ENCODE results near the gene TMEM106C.
"Not testable (repeated sequence)": the region's sequence is repeated elsewhere in the genome, so short reads cannot be mapped to it uniquely, and the experiment has no call there.

The TMEM106C gene

DNA sequence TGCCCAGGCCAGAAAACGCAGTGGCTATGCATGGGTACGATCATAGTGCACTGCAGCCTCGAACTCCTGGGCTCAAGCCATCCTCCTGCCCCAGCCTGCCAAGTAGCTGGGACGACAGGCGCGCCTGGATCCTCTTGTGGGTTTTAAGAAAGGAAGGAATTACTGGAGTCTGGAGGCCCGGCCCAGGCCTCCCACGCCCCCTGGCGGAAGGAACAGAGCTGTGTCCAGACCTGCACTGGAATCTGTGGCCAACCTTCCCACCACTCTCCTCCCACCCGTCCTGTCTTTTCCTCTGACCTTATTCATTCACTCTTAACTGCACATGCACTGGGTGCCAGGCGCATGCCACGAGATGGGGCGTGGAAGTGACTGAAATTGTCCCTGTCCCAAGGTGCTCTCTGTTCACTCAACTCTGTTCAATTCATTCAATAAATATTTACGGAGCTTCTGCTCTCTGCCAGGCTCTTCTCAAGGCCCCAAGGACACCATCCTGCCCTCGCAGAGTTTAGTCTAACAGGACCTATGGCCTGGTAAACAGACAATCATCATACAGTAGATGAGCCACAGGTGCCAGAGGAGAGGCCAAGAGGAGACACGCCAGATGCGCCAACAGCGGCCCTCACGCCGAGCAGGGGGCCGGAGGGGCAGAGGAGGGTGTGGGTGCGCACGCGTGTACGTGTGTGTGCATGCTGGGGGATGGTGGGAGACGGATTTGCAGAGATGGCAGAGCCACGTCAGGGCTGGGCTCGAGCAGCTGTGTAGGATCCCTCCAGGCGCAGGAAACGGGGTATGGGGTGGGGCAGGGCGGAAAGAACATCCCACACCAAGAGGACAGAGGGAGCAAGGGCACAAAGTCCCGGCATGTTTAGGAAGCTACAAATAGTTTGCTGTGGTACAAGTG is 13.7 kb upstream of the TMEM106C start:
- DNase-seq: peak; percentile 48

DNA sequence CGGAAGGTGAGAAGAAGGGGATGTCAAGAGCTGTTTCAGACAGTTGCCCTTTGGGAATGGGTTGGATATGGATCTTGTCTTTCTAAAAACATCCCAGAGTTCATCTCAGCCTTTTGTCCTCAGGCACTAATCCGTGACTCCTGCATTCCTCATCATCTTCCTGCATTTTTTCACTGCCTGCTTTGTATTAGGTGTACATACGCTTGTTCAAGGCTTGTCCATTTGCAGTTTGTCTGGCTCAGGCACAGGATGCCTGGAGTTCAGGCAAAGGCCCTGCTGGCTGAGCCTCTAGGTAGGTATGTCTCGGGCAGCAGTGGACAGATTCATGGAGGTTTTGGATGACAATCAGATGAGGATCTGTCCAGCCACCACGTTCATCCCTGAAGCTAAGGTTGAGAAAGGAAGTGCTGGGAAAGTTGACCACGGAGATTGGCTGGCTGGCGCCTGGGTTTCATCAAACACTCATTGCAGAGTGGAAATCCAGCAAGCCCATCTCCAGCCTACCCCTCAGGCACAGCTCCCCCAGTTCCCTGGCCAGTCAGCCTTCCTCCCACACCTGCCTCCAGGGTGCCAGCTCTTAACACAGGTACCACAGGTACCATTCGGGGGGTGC is 12.4 kb upstream of the TMEM106C start:
- no peak for DNase-seq

DNA sequence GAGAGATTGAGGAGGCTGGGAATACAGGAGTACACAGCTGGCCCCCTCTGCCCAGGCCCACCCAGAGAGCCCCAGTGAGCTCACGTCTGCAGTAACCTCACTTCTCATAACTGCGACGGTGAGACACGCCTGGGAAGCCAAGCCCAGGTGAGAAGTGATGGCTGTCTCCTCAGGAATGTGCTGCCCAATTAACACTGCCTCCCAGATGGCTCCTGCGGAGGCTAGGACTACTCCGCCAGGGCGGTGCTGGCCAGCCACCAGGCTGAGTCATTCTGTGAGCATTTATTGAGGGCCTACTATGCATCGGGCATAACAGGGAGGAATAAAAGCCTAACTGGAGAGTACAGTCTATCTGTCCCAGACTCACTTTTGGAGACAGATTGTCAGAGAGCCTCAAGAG is 9.3 kb upstream of the TMEM106C start:
- no peak for DNase-seq

DNA sequence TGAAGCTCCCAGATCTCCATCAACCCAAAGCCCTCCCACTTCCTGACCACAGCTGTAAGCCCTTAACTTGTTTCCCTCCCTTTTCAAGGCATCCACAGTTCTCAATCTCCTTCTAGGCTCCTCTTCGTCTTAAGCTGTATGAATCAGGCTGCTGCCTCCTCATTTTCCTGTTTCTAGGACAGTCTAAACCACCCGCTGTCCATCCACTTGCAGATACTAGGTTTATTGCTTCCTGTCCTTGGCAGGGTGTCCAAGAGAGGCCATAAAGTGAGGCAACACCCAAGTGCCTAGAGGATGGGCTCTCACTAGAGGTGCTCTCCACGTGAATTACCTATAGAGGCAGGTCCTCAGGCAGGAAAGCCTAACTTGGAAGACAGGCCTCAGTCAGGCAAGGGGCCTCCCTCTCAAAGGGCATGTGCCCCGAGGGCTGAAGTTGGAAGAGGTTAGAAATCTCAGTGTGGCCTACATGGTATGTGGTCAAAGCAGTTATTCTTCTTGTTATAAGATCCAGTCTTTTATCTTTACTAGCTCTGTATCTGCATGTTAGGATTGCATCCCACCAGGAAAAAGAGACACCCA is 8.8 kb upstream of the TMEM106C start:
- DNase-seq: no peak

DNA sequence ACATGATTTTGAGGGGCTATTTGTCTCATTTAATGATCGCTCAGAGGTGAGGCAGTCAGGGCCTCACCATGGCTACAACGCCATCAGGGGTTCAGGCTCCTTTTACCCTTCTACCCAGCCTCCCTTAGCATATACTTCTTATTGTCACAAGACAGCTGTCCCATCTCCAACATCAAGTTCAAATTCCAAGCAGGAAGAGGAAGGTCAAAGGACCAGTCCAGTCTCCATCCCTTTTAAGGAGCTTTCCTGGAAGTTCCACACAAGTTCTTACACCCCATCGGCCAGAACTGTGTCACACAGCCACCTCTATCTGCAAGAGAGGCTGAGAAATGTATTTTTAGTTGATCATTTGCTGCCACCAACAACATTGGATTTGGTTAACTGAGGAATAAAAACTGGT is 8.3 kb upstream of the TMEM106C start:
- DNase-seq: no peak

DNA sequence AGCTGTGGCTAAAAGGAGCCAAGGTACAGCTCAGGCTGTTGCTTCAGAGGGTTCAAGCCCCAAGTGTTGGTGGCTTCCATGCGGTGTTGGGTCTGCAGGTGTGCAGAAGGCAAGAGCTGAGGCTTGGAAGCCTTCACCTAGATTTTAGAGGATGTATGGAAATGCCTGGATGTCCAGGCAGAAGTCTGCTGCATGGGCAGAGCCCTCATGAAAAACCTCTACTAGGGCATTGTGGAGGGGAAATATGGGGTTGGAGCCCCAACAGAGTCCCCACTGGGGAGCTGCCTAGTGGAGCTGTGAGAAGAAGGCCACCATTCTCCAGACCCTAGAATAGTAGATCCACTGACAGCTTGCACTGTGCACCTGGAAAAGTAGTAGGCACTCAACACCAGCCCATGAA is 5.7 kb upstream of the TMEM106C start:
- DNase-seq: not testable (repeated sequence)

- DNase-seq: no peak
Measured at GRCh38 chr12:47962198-47962597, 1.2 kb upstream of the TMEM106C start.

DNA sequence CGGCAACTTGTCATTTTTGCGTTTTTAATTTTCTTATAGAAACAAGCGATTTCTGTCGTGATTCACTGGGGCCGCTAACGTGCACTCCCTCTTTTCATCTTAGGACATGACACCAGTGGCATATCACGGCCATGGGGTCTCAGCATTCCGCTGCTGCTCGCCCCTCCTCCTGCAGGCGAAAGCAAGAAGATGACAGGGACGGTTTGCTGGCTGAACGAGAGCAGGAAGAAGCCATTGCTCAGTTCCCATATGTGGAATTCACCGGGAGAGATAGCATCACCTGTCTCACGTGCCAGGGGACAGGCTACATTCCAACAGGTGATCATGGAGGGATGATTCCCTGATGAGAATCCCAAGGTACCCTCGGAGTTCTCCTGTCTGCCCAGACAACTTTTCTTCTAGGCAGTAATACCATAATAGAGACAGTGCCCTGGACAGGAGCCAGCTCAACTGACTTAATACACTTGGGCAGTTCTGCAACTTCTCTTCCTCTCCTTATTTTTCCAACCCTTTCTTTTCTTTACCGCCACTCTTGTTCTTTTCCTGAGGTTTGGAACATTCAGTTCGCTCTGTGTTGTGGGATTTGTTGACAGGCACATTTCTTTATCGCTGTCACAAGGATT is 821 bp downstream of the TMEM106C start:
- no peak for DNase-seq

- DNase-seq: no peak
Measured at GRCh38 chr12:47965581-47965980, 2.2 kb downstream of the TMEM106C start.

GRCh38 chr12:47967461-47968321 is 4.3 kb downstream of the TMEM106C start:
- no peak for DNase-seq

DNA sequence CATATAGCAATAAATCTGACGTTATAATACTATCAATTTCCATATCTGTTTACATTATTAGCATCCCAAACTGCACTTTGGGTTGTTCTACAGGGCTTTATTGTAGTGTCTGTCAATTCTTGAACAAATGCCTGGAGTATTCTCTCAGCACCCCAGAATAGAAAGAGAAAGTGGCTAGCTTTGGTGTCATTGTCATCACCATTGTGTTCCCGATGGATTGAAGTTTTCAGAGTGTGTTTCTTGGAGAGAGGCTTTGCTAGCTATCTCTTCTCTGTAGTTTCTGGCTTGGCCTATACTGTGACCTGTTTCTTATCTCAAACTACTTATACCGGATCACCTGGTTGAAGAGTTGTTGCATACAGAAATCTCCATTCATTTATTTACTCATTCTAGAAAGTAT is 6.4 kb downstream of the TMEM106C start:
- no peak for DNase-seq

GRCh38 chr12:47970843-47971242 is 7.4 kb downstream of the TMEM106C start:
- no peak for DNase-seq

DNA sequence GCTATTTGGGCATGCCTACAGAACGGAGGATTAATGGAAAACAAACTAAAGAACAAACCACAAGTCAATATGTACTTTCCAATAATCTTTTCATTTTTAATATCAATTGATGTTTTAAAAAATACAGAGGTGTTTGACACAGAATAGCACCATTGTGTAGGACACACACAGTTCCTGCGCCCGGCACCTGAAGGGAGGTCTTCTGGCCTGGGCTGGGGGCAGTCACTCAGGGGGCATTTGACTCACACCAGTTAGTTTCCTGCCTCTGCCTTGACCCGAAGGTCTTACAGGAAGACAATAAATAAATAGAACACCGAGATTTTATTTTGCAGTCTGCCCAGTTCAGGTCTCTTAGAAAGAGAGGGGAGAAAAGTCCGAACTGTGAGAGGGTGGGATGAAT is 9.5 kb downstream of the TMEM106C start:
- no peak for DNase-seq

DNA sequence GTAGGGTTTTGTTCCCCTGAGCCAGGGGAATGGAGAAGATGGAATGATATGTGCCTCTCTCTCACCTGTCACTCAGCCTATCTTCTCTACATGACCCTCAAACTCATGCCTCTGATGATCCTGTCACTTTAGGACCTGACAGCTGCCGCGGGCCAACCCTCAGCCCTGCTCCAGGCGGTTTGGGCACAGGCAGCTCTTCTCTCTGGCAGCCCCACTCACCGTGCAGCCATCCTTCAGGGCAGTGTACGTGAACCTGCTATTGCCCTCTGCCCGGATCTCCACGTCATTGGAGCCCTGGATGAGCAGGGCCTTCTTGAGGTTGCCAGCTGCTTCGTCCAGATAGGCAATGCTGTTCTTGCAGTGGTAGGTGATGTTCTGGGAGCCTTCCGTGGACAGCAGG is 10.5 kb downstream of the TMEM106C start:
- DNase-seq: no peak

DNA sequence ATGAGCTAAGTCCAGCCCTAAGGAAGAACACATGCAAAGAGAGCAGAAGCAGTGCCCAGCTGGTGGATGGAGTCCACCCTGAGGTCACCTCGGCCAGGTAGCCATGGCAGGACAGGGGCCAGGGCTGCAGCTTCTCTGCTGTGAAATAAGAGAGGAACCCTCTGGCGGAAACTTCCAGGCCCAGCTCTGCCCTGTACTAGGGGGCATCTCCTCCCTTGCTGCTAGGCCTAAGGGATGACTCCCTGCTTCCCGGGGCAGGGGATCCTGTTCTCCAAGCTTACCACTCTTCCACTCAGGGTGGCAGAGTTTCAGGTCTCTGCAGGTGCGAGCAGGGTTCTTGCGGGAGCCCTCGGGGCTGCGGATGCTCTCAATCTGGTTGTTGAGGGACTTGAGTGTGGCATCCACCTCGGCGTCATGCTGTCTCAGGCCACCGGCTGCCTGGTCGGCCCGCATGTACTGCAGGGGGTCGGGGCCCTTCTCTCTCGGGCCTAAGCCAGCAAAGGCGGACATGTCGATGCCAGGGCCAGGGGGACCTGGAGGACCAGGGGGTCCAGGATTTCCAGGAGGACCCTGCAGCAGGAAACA is 11.7 kb downstream of the TMEM106C start:
- no peak for DNase-seq

DNA sequence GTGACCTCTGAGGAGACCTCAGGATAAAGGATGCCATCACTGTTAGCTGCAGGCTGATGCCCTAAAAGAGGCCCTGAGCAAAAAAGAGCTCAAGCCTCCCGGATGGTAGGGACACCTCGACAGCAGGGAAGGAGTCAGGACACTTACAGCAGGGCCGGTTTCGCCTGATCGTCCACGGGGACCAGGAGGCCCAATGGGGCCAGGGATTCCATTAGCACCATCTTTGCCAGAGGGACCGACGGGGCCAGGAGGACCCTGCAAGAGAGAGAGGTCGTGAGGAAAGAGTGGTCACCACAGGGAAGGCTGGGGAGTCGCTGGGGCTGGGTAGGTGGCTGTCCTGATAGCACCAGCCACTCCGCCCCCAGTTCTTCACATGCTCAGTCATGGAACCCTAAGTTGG is 12.4 kb downstream of the TMEM106C start:
- DNase-seq: no peak

DNA sequence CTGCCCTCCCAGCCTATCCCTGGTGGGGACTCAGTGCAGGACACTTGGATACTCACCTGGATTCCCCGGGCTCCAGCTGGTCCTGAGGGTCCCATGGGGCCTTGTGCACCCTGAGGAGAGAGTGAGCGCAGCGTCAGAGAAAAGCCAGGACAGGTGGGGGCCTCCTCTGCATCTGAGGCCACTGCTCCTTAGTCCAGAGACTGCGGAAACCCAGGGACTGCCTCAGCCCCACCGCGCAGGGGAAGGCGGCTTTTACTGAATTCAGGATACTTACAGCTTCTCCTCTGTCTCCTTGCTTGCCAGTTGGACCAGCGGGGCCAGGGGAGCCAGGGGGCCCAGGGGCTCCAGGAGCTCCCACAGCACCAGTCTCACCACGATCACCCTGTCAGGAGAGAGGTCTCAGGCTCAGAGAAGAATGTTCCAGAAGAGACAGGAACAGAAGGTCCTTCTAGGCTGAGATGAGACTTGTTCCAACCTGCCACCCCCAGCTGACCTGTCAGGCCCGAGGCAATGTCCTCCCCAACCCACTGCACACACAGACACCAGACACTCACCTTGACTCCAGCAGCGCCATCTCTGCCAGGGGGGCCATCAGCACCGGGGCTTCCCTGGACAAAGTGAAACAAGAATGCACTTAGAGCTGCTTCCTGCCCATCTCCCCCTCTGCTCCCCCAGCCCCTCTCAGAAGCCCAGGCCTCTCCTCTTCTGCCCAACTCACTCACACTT is 13.8 kb downstream of the TMEM106C start:
- DNase-seq: no peak

GRCh38 chr12:47977772-47978597 is 14.6 kb downstream of the TMEM106C start:
- no peak for DNase-seq

DNA sequence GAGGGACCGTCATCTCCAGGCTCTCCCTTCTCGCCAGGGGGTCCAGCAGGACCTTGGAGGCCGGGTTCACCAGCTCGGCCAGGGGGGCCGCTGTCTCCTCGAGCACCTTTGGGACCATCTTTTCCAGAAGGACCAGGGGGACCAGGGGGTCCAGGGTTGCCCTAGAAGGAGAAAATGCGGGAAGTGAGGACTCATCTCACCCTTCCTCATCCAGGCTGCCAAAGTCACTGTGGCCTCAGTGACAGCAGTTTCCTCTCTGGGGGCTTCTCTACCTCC is 15.1 kb downstream of the TMEM106C start:
- DNase-seq: no peak

- DNase-seq: no peak
Measured at GRCh38 chr12:47979166-47979565, 15.8 kb downstream of the TMEM106C start.

GRCh38 chr12:47979686-47980085 is 16.3 kb downstream of the TMEM106C start:
- no peak for DNase-seq
